HK-2 (cell line): ENCODE data around the gene HAL.

Experiments used
- DNase-seq: peaks from one replicate; pipeline ENCODE4 v3.0.0-alpha.2; 2018; ENCODE audit not compliant: unreplicated experiment

HAL gene, protein sequence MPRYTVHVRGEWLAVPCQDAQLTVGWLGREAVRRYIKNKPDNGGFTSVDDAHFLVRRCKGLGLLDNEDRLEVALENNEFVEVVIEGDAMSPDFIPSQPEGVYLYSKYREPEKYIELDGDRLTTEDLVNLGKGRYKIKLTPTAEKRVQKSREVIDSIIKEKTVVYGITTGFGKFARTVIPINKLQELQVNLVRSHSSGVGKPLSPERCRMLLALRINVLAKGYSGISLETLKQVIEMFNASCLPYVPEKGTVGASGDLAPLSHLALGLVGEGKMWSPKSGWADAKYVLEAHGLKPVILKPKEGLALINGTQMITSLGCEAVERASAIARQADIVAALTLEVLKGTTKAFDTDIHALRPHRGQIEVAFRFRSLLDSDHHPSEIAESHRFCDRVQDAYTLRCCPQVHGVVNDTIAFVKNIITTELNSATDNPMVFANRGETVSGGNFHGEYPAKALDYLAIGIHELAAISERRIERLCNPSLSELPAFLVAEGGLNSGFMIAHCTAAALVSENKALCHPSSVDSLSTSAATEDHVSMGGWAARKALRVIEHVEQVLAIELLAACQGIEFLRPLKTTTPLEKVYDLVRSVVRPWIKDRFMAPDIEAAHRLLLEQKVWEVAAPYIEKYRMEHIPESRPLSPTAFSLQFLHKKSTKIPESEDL

DNA sequence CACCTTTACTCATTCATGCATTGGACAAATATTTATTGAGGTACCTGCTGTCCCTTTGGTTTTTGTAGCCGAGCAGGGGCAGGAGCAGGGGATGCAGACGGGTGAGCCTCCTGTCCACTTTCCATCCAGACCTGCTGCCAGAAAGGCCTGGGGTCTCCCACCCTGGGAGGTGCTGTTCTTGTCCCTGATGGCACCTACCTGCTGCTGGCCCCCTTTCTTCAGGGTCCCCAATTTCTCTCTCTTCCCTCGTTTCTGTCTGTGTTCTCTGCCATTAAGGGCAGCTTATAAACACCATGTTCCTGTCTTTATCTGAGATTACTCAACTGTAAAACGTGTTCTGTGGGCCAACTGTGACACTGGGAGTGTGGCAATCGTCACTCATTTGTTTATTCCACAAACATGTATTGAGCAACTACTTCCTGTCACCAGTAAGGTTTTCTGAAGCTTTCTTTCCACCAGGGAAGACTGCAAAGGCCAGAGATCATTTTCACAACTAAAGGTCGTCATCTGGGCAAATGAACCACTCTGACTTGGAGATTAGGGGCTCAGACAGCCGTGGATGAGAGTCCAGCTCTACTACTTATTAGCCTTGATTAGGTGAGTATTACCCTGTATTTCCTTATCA is at the start of gene HAL:
HAL (minus strand) TSS at position 311 of the 625 bp plus-strand sequence. CDS start 434 bp downstream, outside the sequence.
- DNase-seq: no peak

DNA sequence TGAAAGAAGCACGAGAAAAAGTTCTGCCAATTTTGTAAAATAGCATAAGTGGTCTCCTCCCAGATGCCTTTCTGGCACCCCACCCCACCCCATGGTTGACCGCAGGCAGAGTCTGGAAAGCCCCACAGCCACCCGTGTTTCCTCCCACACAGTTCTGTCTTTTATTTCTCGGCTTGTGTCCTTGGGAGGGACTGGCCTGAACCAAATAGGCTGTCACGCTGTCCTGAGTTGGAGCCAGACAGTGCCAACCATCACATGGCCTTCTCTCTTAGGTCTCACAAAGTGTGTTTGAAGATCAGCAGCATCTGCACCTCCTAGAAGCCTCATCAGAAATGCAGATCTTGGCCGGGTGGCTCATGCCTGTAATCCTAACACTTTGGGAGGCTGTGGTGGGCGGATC is 49.4 kb upstream of the HAL start:
- DNase-seq: no peak

DNA sequence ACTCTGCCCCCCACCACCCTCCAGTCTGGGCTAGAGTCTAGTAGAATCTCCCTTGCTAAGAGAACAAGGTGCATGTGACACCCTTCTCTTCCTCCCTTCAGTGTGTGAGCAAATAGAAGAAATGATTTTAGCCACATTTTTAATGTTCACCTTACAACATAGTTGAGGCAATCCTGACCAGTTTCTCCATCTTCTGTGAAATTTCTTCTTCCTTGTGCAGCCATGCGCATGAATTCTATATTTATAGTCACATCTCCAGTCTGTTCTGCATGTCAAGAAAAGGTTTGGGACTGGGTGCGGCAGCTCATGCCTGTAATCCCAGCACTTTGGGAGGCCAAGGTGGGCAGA is 48.8 kb upstream of the HAL start:
- DNase-seq: no peak

DNA sequence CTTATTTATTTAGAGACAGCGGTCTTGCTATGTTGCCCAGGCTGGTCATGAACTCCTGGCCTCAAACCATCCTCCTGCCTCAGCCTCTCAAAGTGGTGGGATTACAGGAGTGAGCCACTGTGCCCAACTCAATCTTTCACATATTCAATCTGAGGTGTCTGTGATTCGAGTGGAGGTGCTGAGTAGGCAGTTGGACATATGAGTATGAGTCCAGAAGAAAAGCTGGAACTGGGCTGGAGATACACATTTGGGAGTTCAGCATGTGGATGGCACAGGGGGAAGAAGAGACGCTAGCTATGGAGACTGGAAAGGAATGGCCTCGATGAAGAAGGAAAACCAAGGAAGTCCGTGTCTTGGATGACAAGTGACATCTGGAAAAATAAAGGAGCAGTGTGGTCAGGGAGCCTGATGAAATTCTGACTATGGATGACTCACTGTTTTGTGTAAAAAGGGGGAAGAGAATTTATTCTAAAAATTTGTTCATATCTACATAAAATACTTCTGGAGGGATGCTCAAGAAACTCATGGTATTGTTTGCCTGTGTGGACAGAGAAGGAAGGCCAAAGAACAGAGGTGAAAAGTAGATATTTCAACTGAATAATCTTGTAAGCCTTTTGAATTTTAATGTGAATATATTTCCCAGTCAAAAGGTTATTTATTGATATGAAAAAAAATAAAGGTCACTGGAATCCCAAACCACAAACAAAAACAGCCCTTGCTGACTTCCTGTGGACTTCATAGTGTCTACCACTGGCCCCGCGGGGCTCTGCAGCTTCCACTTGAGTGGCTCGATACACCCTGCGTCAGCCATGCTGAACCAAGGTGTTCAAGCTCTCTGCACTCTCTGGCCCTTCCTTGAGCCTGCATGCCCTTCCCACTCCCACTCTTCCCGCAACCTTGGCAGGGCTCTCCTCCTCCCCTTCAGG is 48.1 kb upstream of the HAL start:
- DNase-seq: no peak

DNA sequence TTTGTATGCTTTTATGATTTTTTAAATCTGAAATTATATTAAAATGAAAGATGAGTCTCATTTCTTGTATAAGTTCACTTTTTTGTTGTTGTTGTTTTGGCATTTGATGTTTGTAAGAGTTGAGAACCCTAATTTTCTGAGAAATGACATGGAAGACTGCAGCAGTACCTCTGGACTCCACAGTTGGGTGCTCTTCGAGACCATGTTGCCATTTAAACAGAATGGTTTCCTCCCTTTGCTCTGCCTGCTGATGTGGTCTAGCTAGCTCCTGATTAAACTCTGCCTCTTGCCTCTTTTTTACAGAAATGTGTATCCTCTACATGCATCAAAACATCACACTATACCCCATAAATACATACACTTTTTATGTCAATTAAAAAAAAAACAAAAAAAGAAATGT is 45.0 kb upstream of the HAL start:
- DNase-seq: no peak

DNA sequence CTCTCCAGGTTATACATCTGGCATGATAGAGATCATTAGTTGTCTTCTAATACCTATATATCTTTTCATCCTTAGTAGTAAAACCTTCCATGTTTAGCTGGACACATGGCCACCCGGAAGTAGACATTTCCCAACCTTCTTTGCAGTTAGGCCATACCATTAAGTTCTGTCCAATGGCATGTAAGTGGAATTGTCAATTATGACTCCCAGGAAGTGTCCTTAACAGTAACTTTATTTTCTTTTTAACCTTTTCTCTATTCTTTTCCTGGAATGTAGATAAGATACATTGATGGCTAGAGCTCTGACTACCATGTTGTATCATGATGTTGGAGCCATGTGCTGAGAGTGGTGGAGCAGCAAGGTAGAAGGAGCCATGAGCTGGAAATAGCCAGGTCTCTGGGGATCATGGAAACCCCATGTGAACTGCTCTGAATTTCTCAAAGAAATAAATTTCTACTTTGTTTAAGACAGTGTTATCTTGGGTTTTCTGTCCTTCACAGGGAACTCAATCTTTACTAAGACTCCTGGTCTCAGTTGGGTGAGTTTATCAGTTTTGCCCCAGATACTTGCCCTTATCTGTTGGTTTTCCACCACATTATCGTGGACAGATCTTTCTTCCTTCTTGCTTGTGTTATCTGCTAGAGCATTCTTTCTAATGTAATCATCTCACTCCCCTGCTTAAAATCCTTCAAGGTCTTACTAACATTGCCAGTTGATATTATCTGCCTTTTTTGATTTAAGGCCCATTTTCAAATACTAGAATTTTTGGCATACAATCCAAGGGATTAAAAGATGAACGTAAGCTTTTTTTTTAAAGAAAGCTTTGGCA is 44.4 kb upstream of the HAL start:
- DNase-seq: no peak

DNA sequence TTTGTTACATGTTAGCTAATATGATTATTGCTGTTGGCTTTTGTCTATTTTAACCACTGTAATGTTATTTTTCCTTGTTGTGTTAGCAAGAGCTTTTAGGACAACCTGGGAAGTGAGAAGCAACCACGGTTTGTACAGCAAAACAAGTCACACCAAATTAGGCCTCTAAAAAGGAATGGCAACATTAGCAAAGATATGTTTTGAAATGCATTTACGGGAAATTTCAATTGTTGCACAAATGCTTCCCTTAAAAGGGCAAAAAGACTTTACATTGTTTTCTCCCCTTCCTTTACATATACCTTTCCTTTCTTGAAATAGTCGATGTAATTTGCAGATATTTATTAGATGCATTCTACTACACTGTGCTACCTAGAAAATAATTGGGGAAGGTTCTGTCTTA is 43.4 kb upstream of the HAL start:
- DNase-seq: no peak

DNA sequence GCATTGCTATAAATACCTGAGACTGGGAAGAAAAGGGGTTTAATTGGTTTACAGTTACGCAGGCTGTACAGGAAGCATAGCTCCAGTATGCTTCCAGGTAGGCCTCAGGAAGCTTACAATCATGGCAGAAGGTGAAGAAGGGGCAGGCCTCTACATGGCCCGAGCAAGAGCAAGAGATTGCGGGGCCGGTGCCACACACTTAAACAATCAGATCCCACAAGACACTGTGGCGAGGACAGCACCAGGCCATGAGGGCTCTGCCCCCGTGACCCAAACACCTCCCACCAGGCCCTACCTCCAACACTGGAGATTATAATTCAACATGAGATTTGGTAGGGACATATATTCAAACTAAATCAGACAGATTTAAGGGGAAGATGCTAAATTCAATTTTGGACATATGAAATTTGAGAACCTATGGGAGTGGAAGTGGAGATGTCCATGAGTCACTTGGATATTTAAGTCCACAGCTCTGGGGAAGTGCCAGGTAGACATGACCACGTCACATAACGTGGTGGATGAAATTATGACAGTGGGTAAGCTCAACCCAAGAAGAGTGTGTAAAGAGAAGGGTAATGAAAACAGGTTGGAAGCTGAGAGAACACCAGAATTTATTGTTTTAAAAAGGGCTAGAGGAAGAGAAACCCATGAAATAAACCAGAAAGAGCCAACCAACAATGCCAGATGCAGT is 40.8 kb upstream of the HAL start:
- no peak for DNase-seq

DNA sequence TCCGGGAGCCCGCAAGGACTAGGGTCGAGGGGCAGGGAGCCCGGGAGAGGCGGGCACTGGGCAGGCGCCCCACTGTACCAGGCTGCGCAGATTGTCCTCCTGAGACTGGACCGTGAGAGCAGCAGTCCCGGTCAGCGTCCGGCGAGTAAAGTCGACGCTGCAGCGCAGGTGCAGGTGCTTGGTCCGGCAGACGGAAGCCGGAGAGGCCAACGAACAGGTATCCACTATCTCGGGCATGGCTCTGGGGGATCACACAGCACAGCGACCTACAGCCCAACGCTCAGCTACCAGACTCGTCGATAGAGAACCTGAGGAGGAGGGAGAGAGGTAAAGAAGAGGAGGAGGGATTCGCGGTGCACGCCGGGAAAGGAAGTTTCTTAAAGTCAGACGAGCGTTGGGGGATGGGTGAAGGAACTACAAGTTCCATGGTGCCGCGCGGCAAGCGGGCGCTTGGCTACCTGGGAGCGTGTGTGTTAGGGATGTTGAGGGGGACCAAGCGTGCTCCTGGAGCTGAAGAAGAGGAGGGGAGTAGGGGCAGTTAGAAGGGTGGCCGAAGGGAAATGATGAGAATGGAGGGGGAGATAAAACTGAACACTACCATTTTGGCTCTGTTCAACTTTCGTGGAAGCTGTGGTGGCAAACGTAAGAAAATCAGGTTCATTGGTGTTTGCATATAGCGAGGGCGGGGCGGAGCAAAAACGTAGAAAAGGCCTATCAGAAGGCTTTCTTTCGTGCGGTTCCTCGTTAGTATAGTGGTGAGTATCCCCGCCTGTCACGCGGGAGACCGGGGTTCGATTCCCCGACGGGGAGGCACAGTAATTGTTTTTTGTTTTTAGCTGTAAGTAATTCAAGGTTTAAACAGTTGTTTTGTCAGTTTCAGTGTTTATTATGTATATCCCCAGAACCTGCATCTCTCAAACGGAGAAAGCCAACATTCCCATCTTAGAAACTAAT is 39.4 kb upstream of the HAL start, which contains the start of gene LTA4H:
LTA4H (minus strand) TSS at position 305 of the 954 bp plus-strand sequence; CDS start at position 237, 68 bp downstream.
- DNase-seq: peak; percentile 96

DNA sequence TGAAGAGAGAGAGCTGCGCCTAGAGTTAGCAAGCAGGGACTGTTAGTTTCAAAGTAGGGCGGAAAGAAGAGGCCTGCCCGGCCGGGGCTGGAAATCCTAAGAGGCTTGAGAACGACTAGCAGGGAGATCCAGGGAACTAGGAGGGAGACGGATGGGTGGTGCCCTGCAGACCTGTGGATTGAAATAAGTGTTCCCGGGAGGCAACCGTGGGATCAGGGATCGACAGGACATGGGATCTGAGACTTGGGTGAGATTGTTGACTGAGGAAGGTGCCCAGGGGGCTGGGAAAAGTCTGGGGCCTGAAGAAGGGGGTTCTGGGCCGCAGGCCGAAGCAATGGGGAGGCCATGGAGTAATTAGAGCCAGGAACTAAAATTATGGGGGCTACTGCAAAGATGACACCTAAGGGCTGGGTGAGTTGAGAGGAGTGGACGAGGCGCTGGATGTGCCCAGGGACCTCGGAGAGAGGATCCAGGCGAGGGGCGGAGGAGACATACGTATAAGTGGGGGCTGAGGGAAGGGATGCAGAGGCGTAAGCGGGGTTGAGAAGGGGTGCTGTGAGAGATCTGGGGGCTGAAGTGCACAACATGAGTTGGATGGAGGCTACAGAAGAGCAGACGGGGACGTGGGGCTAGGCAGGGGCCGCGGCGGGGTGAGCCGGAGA is 38.6 kb upstream of the HAL start:
- peak; percentile 49 for DNase-seq

DNA sequence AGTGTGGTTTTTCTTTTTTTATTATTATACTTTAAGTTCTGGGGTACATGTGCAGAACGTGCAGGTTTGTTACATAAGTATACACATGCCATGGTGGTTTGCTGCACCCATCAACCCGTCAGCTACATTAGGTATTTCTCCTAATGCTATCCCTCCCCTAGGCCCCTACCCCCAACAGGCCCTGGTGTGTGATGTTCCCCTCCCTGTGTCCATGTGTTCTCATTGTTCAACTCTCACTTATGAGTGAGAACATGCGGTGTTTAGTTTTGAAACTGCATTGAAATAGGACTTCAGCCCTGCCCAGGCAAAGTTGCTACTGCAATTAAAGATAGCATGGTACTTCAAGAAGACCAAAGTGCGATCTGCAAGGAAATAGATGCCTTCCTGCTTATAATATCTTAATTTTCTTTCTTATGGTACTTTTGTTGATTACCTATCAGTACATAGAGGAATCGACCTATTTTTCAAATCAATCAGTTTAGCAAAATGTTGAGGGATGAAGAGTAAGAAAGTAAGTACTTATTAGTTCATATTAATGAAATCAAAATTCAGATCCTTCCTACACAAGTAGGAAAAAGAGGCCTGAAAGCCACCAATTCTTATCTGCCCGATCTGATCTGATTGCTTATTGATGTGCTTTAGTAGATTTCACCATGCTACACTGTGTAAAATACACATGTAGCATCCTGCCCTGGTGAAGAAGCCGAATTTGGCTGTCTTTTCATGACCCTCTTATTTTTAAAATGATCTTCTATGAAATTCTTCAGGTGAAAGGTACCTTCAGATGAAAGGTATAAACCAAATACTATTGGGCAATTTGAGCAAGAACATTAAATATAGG is 37.6 kb upstream of the HAL start:
- no peak for DNase-seq

DNA sequence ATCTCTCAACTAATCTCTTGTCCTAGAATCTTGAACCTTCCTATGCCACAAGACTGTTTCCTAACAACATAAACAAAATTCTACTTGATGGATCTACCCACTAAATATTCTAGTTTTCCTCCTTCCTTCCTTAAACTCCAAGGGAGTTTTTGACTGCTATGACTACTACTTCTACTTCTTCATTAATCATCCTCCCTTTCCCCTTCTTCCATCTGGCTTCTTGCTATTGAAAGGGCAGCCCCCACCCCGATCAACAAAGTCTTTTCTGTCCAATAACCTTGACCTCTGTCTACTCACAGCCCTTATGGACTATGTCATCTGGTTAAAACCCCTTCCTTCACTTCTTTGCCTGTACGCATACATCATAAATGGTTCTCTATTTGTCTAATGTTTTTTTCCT is 33.7 kb upstream of the HAL start:
- DNase-seq: no peak

DNA sequence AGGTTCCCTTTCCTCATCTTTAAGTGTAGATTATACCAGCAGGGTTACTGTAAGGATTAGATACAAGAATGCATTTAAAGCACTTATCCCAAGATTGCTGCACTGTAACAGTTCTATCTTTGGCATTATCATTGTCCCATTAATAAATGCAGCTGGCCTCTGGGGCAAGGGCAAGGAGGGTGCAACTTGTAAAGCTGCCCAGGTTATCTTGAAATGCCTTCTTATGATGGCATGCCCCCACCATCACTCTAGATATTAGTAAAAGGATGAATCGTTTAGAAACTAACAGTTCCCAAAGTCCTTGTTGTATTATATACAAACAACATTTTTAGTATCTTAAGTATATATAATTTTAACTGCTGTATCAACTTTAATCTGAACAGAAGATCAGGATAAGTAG is 32.4 kb upstream of the HAL start:
- no peak for DNase-seq

DNA sequence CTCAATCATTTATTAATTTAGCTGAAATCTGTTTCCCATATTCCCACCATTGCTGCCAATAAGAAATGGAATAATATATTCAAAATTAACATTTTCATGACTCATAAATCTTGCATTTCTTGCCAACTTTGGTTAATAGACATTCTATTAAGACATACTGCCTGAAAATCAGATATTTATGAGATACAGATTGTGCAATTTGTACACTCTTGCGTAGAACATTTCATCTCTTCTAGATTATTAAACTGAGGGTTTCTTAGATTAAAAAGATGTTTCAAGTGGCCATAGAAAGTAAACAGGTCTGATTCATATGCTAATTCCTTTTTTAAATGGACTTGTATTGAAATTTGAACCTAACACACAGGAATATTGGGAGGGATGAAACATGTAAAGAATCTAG is 30.2 kb upstream of the HAL start:
- DNase-seq: no peak

DNA sequence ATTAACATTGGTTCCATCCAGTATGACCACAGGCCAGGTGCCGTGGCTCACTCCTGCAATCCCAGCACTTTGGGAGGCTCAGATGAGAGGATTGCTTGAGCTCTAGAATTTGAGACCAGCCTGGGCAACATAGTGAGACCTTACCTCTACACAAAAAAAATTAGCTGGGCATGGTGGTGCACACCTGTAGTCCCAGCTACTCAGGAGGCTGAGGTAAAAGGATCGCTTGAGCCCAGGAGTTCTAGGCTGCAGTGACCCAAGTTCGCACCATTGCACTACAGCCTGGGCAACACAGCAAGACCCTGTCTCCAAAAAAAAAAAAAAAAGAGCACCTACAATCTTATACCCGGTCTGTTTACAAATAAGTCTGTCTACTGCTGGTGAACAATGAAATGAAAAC is 29.4 kb upstream of the HAL start:
- no peak for DNase-seq

DNA sequence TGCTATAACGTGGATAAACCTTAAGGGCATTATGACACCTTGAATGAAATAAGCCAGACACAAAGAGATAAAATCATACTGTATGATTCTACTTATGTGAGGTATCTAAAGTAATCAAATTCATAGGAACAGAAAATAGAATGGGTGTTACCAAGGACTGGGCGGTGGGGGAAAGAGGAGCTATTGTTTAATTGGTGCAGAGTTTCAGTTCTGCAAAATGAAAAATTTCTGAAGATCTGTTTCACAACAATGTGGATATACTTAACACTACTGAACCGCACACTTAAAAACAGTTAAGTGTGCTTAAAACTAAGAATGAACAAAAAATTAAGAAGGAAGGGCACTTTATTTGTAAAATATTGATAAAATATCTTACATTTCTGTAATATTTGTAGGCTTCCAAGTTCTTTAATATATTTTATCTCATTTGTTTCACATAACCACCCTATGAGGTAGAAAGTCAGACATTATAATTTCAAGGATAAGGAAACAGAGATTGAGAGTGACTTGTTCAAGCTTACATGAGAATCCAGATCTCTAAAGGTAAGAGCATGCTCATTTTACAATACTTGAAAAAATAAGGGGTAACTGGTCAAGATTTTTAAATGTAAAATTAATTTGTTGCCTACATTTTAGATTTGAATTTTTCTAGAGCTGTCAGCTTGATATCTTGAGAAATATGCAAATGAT is 24.3 kb upstream of the HAL start:
- DNase-seq: no peak

DNA sequence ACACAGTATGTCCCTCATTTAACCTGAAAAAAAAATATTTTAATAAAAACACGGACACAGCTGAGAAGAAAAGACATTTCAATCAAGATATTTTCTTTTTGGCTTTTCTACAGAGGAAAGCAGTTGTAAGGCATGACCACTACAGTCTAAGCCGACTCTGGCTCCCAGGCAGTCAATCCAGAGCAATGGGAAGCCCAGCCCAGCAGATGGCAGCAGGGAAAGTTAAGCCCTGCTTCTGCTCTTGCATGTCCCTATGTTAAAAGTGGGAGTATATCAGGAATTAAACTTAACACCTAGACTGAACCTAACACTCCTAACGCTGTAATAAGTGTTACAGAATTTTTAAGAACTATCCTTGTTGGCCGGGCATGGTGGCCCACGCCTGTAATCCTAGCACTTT is 19.5 kb upstream of the HAL start:
- no peak for DNase-seq
